IMR-90 (cell line): ENCODE data around the gene COL5A3.

Experiments used
- CEBPB ChIP-seq: IDR thresholded peaks from 2 replicates; pipeline ENCODE4 v1.6.1; 2012; ENCODE audit warnings: low read depth, low read length, improper control_type of control experiment
- CHD1 ChIP-seq: IDR thresholded peaks from 2 replicates; pipeline ENCODE4 v1.6.1; 2012; ENCODE audit warnings: low read depth, low read length, improper control_type of control experiment
- CTCF ChIP-seq: conservative IDR thresholded peaks from 2 replicates; pipeline ENCODE4 v1.5.1; 2012; ENCODE audit warnings: mild to moderate bottlenecking, low read depth, low read length, improper control_type of control experiment
- FOS ChIP-seq: fragments of 150-350 bp; IDR thresholded peaks from 2 replicates; pipeline ENCODE4 v1.6.1; 2016; ENCODE audit warnings: low read depth, low read length
- MAFK ChIP-seq: IDR thresholded peaks from 2 replicates; pipeline ENCODE4 v1.6.1; 2012; ENCODE audit warnings: low read depth, low read length, improper control_type of control experiment
- MAZ ChIP-seq: IDR thresholded peaks from 2 replicates; pipeline ENCODE4 v1.6.1; 2012; ENCODE audit warnings: low read depth, mild to moderate bottlenecking, low read length, improper control_type of control experiment, moderate library complexity, borderline replicate concordance
- MXI1 ChIP-seq: IDR thresholded peaks from 2 replicates; pipeline ENCODE4 v1.6.1; 2012; ENCODE audit warnings: low read depth, mild to moderate bottlenecking, low read length, moderate library complexity, borderline replicate concordance
- NFE2L2 ChIP-seq: fragments of 150-350 bp; IDR thresholded peaks from 2 replicates; pipeline ENCODE4 v1.6.1; 2016; ENCODE audit warnings: low read depth, mild to moderate bottlenecking, low read length
- POLR2A ChIP-seq: IDR thresholded peaks from 2 replicates; pipeline ENCODE4 v1.6.1; 2012; ENCODE audit warnings: mild to moderate bottlenecking, low read depth, low read length
- RCOR1 ChIP-seq: IDR thresholded peaks from 2 replicates; pipeline ENCODE4 v1.6.1; 2012; ENCODE audit warnings: mild to moderate bottlenecking, low read length, improper control_type of control experiment; ENCODE audit not compliant: insufficient replicate concordance
- RFX5 ChIP-seq: IDR thresholded peaks from 2 replicates; pipeline ENCODE4 v1.8.0; 2012; ENCODE audit warnings: low read depth, mild to moderate bottlenecking, low read length, moderate library complexity
- SMC3 ChIP-seq: fragments of 150-350 bp; IDR thresholded peaks from 2 replicates; pipeline ENCODE4 v1.6.1; 2016; ENCODE audit warnings: low read depth, mild to moderate bottlenecking, antibody characterized with exemption, low read length, moderate library complexity
- USF2 ChIP-seq: fragments of 150-350 bp; IDR thresholded peaks from 2 replicates; pipeline ENCODE4 v1.6.1; 2017; ENCODE audit warnings: mild to moderate bottlenecking, antibody characterized with exemption, low read length, low read depth
- TF ChIP-seq, protein P1 (sequence below): fragments of 150-350 bp; IDR thresholded peaks from 2 replicates; pipeline ENCODE4 v1.6.1; 2016; ENCODE audit warnings: low read depth, mild to moderate bottlenecking, low read length, moderate library complexity, borderline replicate concordance

GRCh38 chr19:9935506-9936325 lies 74.6 kb downstream of the COL5A3 start:
- TF ChIP-seq CTCF (no peak), USF2 (no peak), CHD1 (no peak), POLR2A (no peak), RCOR1 (no peak), MAFK (no peak), MXI1 (no peak), FOS (no peak), MAZ (no peak), RFX5 (no peak), SMC3 (no peak), NFE2L2 (no peak), CEBPB (no peak)
- TF ChIP-seq, protein P1, sequence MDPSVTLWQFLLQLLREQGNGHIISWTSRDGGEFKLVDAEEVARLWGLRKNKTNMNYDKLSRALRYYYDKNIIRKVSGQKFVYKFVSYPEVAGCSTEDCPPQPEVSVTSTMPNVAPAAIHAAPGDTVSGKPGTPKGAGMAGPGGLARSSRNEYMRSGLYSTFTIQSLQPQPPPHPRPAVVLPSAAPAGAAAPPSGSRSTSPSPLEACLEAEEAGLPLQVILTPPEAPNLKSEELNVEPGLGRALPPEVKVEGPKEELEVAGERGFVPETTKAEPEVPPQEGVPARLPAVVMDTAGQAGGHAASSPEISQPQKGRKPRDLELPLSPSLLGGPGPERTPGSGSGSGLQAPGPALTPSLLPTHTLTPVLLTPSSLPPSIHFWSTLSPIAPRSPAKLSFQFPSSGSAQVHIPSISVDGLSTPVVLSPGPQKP = no peak
